NCI-H526 treated with DMSO at 0.1 percent for 48 hours (cell line): ENCODE measurements around the gene CIAO3.
"Not testable (repeated sequence)": the region's sequence is repeated elsewhere in the genome, so short reads cannot be mapped to it uniquely, and the experiment has no call there.

Experiments
- DNase-seq: peaks from one replicate; lab custom pipeline; 2025; lab: John Stamatoyannopoulos, UW

The CIAO3 gene

GRCh38 chr16:722835-723633 lies 17.8 kb downstream of the CIAO3 start:
- DNase-seq, result no peak

- DNase-seq, result no peak
Measured at GRCh38 chr16:721765-722540, 18.8 kb downstream of the CIAO3 start.

- DNase-seq, result peak; percentile 30
Measured at GRCh38 chr16:720990-721764, 19.6 kb downstream of the CIAO3 start, which contains the start of gene ANTKMT. TSS of gene ANTKMT (plus strand) at chr16:721146. CDS start at chr16:721275, 129 bp downstream.

- no peak for DNase-seq
Measured at GRCh38 chr16:720447-720989, 20.3 kb downstream of the CIAO3 start.

GRCh38 chr16:719815-720446 lies 20.9 kb downstream of the CIAO3 start:
- DNase-seq, result no peak

- DNase-seq, result no peak
Measured at GRCh38 chr16:718922-719321, 21.9 kb downstream of the CIAO3 start.

- no peak for DNase-seq
Measured at GRCh38 chr16:718389-718788, 22.4 kb downstream of the CIAO3 start.

GRCh38 chr16:717450-718245 lies 23.1 kb downstream of the CIAO3 start:
- DNase-seq, result no peak

GRCh38 chr16:716768-717325 lies 23.9 kb downstream of the CIAO3 start:
- no peak for DNase-seq

GRCh38 chr16:716200-716568 lies 24.6 kb downstream of the CIAO3 start:
- no peak for DNase-seq

GRCh38 chr16:715477-716199 lies 25.2 kb downstream of the CIAO3 start:
- no peak for DNase-seq

- peak; percentile 19 for DNase-seq
Measured at GRCh38 chr16:714558-715476, 26.0 kb downstream of the CIAO3 start, which contains the start of gene METRN. TSS of gene METRN (plus strand) at chr16:715118. CDS start at chr16:715290, 172 bp downstream.

- DNase-seq, result no peak
Measured at GRCh38 chr16:714079-714478, 26.7 kb downstream of the CIAO3 start.

- not testable (repeated sequence) for DNase-seq
Measured at GRCh38 chr16:712740-713250, 28.0 kb downstream of the CIAO3 start.

GRCh38 chr16:711548-712320 lies 29.1 kb downstream of the CIAO3 start:
- no peak for DNase-seq

GRCh38 chr16:711084-711483 lies 29.7 kb downstream of the CIAO3 start:
- DNase-seq, result no peak

GRCh38 chr16:710500-711075 lies 30.2 kb downstream of the CIAO3 start:
- DNase-seq, result no peak
